Measurements from ENCODE around the gene FBXO47.
"Not testable (repeated sequence)": the region's sequence is repeated elsewhere in the genome, so short reads cannot be mapped to it uniquely, and the experiment has no call there.

FBXO47 gene

GRCh38 chr17:38958326-38958725 is 8.9 kb downstream of the FBXO47 start:
- no peak for DNase-seq (ENCODE audit: extremely low spot score)
- POLR2A ChIA-PET: interaction anchor here (1.1 kb wide), 1 partner anchor 242 kb away, joined by 3 read pairs; the partner anchor contains the start of gene RPL19
- CTCF ChIA-PET: no interaction called here
- TF ChIP-seq SUZ12 (IDR thresholded peaks at IDR 0.05) (no peak), BHLHE40 (IDR thresholded peaks at IDR 0.05; ENCODE audit: borderline replicate concordance) (no peak), CTBP1 (IDR thresholded peaks at IDR 0.05; ENCODE audit: borderline replicate concordance) (no peak), TARDBP (IDR thresholded peaks at IDR 0.05) (no peak), FOXM1 (IDR thresholded peaks at IDR 0.05; ENCODE audit: borderline replicate concordance) (no peak), FOXA1 (IDR thresholded peaks at IDR 0.05) (no peak), LEF1 (IDR thresholded peaks at IDR 0.05; ENCODE audit: borderline replicate concordance) (no peak), ARNT (IDR thresholded peaks at IDR 0.05) (no peak), SP1 (IDR thresholded peaks at IDR 0.05) (no peak), HDGF (IDR thresholded peaks at IDR 0.05; ENCODE audit: borderline replicate concordance) (no peak), NFRKB (IDR thresholded peaks at IDR 0.05) (no peak), ZNF384 (IDR thresholded peaks at IDR 0.05) (no peak), ELF4 (IDR thresholded peaks at IDR 0.05) (no peak), L3MBTL2 (conservative IDR thresholded peaks at IDR 0.05) (no peak)
- TF ChIP-seq, protein P1, sequence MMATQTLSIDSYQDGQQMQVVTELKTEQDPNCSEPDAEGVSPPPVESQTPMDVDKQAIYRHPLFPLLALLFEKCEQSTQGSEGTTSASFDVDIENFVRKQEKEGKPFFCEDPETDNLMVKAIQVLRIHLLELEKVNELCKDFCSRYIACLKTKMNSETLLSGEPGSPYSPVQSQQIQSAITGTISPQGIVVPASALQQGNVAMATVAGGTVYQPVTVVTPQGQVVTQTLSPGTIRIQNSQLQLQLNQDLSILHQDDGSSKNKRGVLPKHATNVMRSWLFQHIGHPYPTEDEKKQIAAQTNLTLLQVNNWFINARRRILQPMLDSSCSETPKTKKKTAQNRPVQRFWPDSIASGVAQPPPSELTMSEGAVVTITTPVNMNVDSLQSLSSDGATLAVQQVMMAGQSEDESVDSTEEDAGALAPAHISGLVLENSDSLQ (IDR thresholded peaks at IDR 0.05): no peak

- POLR2A ChIA-PET: interaction anchor here (1.5 kb wide), 1 partner anchor 246 kb away, joined by 3 read pairs; the partner anchor contains the start of gene RPL19
- DNase-seq (ENCODE audit: extremely low spot score); CTCF ChIA-PET: not testable (repeated sequence)
These were observed 13.4 kb downstream of the FBXO47 start for GRCh38 chr17:38953800-38954199.

- no peak for DNase-seq (ENCODE audit: extremely low spot score)
- ChIA-PET POLR2A (no interaction called here), CTCF (no interaction called here)
- no peak for TF ChIP-seq L3MBTL2 (conservative IDR thresholded peaks at IDR 0.05)
- TF ChIP-seq ZNF384 (IDR thresholded peaks at IDR 0.05): no peak
- no peak for TF ChIP-seq LEF1 (IDR thresholded peaks at IDR 0.05; ENCODE audit: borderline replicate concordance)
- TF ChIP-seq FOXK2 (IDR thresholded peaks at IDR 0.05): no peak
- no peak for TF ChIP-seq BHLHE40 (IDR thresholded peaks at IDR 0.05; ENCODE audit: borderline replicate concordance)
- no peak for TF ChIP-seq CTBP1 (IDR thresholded peaks at IDR 0.05; ENCODE audit: borderline replicate concordance)
- no peak for TF ChIP-seq NFRKB (IDR thresholded peaks at IDR 0.05)
- TF ChIP-seq SP1 (IDR thresholded peaks at IDR 0.05): no peak
- no peak for TF ChIP-seq TARDBP (IDR thresholded peaks at IDR 0.05)
- no peak for TF ChIP-seq ELF4 (IDR thresholded peaks at IDR 0.05)
- no peak for TF ChIP-seq SUZ12 (IDR thresholded peaks at IDR 0.05)
These were observed 20.0 kb downstream of the FBXO47 start for GRCh38 chr17:38947189-38947588.

- ChIA-PET POLR2A (no interaction called here), CTCF (interaction anchor here (1.1 kb wide), 1 partner anchor 40 kb away, joined by 3 read pairs; no protein-coding TSS in a partner anchor)
- DNase-seq (ENCODE audit: extremely low spot score): no peak
- no peak for TF ChIP-seq ZNF384 (IDR thresholded peaks at IDR 0.05)
- no peak for TF ChIP-seq SUZ12 (IDR thresholded peaks at IDR 0.05)
- no peak for TF ChIP-seq FOXM1 (IDR thresholded peaks at IDR 0.05; ENCODE audit: borderline replicate concordance)
- no peak for TF ChIP-seq FOXK2 (IDR thresholded peaks at IDR 0.05)
- no peak for TF ChIP-seq CTBP1 (IDR thresholded peaks at IDR 0.05; ENCODE audit: borderline replicate concordance)
- TF ChIP-seq HDGF (IDR thresholded peaks at IDR 0.05; ENCODE audit: borderline replicate concordance): no peak
- TF ChIP-seq ELF4 (IDR thresholded peaks at IDR 0.05): no peak
- TF ChIP-seq FOXA1 (IDR thresholded peaks at IDR 0.05): no peak
These were observed 23.6 kb downstream of the FBXO47 start for GRCh38 chr17:38943607-38944006.

DNA sequence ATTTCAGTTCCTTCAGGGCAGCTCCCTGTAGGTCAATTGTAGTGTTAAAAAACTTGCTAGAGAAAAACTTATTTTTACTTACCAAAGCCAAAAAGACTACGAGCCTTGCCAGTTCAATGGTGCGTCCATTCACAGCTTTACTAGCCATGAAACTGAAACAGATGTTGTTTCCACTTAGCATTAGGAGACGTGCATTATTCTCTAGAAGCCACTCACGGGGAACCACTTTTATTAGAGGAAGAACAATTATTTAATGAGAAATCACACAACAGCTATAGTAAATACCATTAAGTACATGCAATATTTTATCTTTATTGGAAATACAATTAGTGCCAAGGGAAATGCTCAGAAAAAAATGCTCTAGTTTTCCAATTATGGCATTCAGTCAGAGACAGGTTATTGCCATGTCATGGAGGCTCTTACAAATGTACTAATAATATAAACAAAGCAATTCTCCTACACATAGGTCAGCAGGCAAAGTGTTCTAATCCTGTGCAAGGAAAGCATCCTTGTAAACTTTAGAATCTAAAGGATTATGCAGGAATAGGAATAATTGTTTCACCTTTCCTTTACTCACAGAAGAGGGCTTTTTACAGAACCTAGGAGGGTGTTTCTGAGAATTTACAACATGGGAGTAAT is 24.4 kb downstream of the FBXO47 start:
- ChIA-PET POLR2A (interaction anchor here (1.0 kb wide), 1 partner anchor 73 kb away, joined by 3 read pairs; the partner anchor contains the start of gene LASP1), CTCF (no interaction called here)
- DNase-seq (ENCODE audit: extremely low spot score): no peak
- TF ChIP-seq ARNT (IDR thresholded peaks at IDR 0.05) (no peak), ELF4 (IDR thresholded peaks at IDR 0.05) (no peak), BHLHE40 (IDR thresholded peaks at IDR 0.05; ENCODE audit: borderline replicate concordance) (no peak), SP1 (IDR thresholded peaks at IDR 0.05) (no peak), FOXM1 (IDR thresholded peaks at IDR 0.05; ENCODE audit: borderline replicate concordance) (no peak), TARDBP (IDR thresholded peaks at IDR 0.05) (no peak), FOXK2 (IDR thresholded peaks at IDR 0.05) (no peak), SUZ12 (IDR thresholded peaks at IDR 0.05) (no peak), L3MBTL2 (conservative IDR thresholded peaks at IDR 0.05) (no peak), FOXA1 (IDR thresholded peaks at IDR 0.05) (no peak), NFRKB (IDR thresholded peaks at IDR 0.05) (no peak), ZNF384 (IDR thresholded peaks at IDR 0.05) (no peak), CTBP1 (IDR thresholded peaks at IDR 0.05; ENCODE audit: borderline replicate concordance) (no peak), LEF1 (IDR thresholded peaks at IDR 0.05; ENCODE audit: borderline replicate concordance) (no peak), HDGF (IDR thresholded peaks at IDR 0.05; ENCODE audit: borderline replicate concordance) (no peak)
- TF ChIP-seq, protein P1 (IDR thresholded peaks at IDR 0.05): no peak

GRCh38 chr17:38940404-38940803 is 26.8 kb downstream of the FBXO47 start:
- ChIA-PET POLR2A (interaction anchor here (0.8 kb wide), 1 partner anchor 72 kb away, joined by 3 read pairs; no protein-coding TSS in a partner anchor), CTCF (no interaction called here)
- no peak for TF ChIP-seq BHLHE40 (IDR thresholded peaks at IDR 0.05; ENCODE audit: borderline replicate concordance)
- TF ChIP-seq L3MBTL2 (conservative IDR thresholded peaks at IDR 0.05): no peak
- no peak for TF ChIP-seq SUZ12 (IDR thresholded peaks at IDR 0.05)
- no peak for TF ChIP-seq FOXM1 (IDR thresholded peaks at IDR 0.05; ENCODE audit: borderline replicate concordance)
- TF ChIP-seq ZNF384 (IDR thresholded peaks at IDR 0.05): no peak
- DNase-seq (ENCODE audit: extremely low spot score): no peak

- POLR2A ChIA-PET: interaction anchor here (0.8 kb wide), 1 partner anchor 71 kb away, joined by 3 read pairs; no protein-coding TSS in a partner anchor
- DNase-seq (ENCODE audit: extremely low spot score): no peak
- TF ChIP-seq L3MBTL2 (conservative IDR thresholded peaks at IDR 0.05) (no peak), SUZ12 (IDR thresholded peaks at IDR 0.05) (no peak), LEF1 (IDR thresholded peaks at IDR 0.05; ENCODE audit: borderline replicate concordance) (no peak), ELF4 (IDR thresholded peaks at IDR 0.05) (no peak), SP1 (IDR thresholded peaks at IDR 0.05) (no peak), ZNF384 (IDR thresholded peaks at IDR 0.05) (no peak), NFRKB (IDR thresholded peaks at IDR 0.05) (no peak), FOXA1 (IDR thresholded peaks at IDR 0.05) (no peak), FOXK2 (IDR thresholded peaks at IDR 0.05) (no peak), ARNT (IDR thresholded peaks at IDR 0.05) (no peak), FOXM1 (IDR thresholded peaks at IDR 0.05; ENCODE audit: borderline replicate concordance) (no peak), BHLHE40 (IDR thresholded peaks at IDR 0.05; ENCODE audit: borderline replicate concordance) (no peak), HDGF (IDR thresholded peaks at IDR 0.05; ENCODE audit: borderline replicate concordance) (no peak), CTBP1 (IDR thresholded peaks at IDR 0.05; ENCODE audit: borderline replicate concordance) (no peak), TARDBP (IDR thresholded peaks at IDR 0.05) (no peak)
- TF ChIP-seq, protein P1 (IDR thresholded peaks at IDR 0.05): no peak
- CTCF ChIA-PET: no interaction called here
These were observed 27.2 kb downstream of the FBXO47 start for GRCh38 chr17:38939987-38940386.

GRCh38 chr17:38933962-38934361 is 33.2 kb downstream of the FBXO47 start:
- DNase-seq (ENCODE audit: extremely low spot score); POLR2A ChIA-PET: not testable (repeated sequence)
- CTCF ChIA-PET: interaction anchor here (0.6 to 0.7 kb wide), 2 partner anchors 80 to 220 kb away, joined by 4 read pairs; no protein-coding TSS in a partner anchor

GRCh38 chr17:38930782-38931181 is 36.4 kb downstream of the FBXO47 start:
- POLR2A ChIA-PET; CTCF ChIA-PET; DNase-seq (ENCODE audit: extremely low spot score): not testable (repeated sequence)

All from HEK293T (cell line).